ENCODE measurements around the gene IGFALS.

Gene IGFALS

DNA sequence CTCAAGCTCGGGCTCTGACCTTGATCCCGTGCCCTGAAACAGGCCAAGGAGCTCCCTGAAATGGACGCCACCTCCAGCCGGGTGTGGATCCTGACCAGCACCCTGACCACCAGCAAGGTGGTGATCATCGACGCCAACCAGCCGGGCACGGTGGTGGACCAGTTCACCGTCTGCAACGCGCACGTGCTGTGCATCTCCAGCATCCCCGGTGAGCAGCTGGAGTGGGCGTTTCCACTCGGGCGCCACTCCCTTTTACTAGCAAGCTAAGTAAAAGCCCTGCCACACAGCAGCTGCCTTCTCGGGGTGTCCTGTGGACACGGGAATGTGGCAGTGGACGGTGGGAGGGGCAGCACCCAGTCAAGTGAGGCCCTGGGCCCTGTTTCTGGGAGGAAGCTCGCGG, 28.5 kb downstream of the IGFALS start:
- CTCF ChIA-PET, result interaction anchor here (0.8 to 1.4 kb wide), 4 partner anchors 11 to 178 kb away, joined by 3 to 4 read pairs (median 3); partner anchors contain the start of gene MSRB1
- Histone ChIP-seq H3K4me1 (ENCODE audit: control extremely low read depth in 1 of 4, control insufficient read depth in 4 of 4, insufficient read depth in 4 of 4, low read length in 3 of 4) (peaks cover 0 to under 1% (median 0%) of the 10 kb centered on the region in 4 experiments), H3K36me3 (ENCODE audit: control insufficient read depth in 4 of 4, insufficient read depth in 4 of 4, low read length in 3 of 4) (peaks cover 7 to 91% (median 62%) of the 10 kb centered on the region in 4 experiments), H3K27ac (ENCODE audit: insufficient read depth in 1 of 2, low read depth in 1 of 2, low read length in 2 of 2, poor library complexity in 1 of 2, severe bottlenecking in 2 of 2) (no peak overlapping the region), H3K9me3 (ENCODE audit: control extremely low read depth in 1 of 5, control insufficient read depth in 4 of 5, insufficient read depth in 2 of 5, low read depth in 1 of 5, low read length in 4 of 5) (no peaks in the 10 kb centered on the region), H3K27me3 (replicated peaks in 2 of 5; ENCODE audit: control insufficient read depth in 4 of 5, insufficient read depth in 5 of 5, low read length in 4 of 5) (no peaks in the 10 kb centered on the region), H3K4me3 (ENCODE audit: control insufficient read depth in 1 of 7, extremely low read depth in 1 of 7, insufficient read depth in 4 of 7, low read depth in 2 of 7, low read length in 6 of 7) (no peak overlapping the region)
- POLR2A ChIA-PET, result no interaction called here
- WGBS (ENCODE audit: insufficient coverage), result 99% methylated on average over 18 of the region's 21 CpGs
- no peak for DNase-seq

DNA sequence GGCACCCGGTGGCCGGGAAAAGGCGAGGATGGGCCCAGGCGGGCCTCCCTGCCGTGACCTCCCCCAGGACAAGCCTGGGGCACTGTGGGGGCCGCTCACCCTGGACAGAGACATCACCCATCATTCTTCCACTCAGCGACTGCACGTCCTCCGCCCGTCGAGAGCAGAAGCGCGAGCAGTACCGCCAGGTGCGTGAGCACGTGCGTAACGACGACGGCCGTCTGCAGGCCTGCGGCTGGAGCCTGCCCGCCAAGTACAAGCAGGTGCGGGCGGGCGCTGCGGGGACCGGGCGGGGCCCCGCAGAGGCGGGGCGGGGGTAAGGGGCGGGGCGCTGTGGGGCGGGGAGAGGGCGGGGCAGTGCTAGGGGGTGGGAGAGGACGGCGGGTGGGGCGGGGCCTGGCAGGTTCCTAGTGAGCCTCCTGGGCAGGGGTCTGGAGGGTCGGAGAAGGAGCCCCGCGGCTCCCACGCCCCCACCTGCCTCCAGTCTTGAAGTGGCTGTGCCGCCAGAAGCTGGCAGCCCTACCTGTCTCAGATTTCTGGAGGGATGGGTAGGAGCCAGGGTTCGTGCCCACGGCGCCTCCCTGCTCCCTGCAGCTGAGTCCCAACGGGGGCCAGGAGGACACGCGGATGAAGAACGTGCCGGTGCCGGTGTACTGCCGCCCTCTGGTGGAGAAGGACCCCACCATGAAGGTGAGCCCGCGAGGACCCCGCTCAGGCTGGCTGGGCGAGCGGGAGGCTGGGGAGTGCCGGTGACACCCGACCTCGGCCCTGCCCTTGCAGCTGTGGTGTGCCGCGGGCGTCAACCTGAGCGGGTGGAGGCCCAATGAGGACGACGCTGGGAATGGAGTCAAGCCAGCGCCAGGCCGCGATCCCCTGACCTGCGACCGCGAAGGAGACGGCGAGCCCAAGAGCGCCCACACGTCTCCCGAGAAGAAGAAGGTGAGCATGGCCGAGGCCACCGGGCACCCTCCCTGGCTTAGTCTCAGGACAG, 29.7 kb downstream of the IGFALS start:
- ChIA-PET POLR2A (no interaction called here), CTCF (interaction anchor here (0.8 to 1.4 kb wide), 4 partner anchors 12 to 179 kb away, joined by 3 to 4 read pairs (median 3); partner anchors contain the start of genes MAPK8IP3 and MSRB1)
- Histone ChIP-seq H3K27ac (ENCODE audit: insufficient read depth in 1 of 2, low read depth in 1 of 2, low read length in 2 of 2, poor library complexity in 1 of 2, severe bottlenecking in 2 of 2) (no peak overlapping the region), H3K4me1 (ENCODE audit: control extremely low read depth in 1 of 4, control insufficient read depth in 4 of 4, insufficient read depth in 4 of 4, low read length in 3 of 4) (no peaks in the 10 kb centered on the region), H3K4me3 (ENCODE audit: control insufficient read depth in 1 of 7, extremely low read depth in 1 of 7, insufficient read depth in 4 of 7, low read depth in 2 of 7, low read length in 6 of 7) (no peak overlapping the region), H3K36me3 (ENCODE audit: control insufficient read depth in 4 of 4, insufficient read depth in 4 of 4, low read length in 3 of 4) (peaks cover 7 to 93% (median 65%) of the 10 kb centered on the region in 4 experiments), H3K27me3 (replicated peaks in 2 of 5; ENCODE audit: control insufficient read depth in 4 of 5, insufficient read depth in 5 of 5, low read length in 4 of 5) (no peaks in the 10 kb centered on the region), H3K9me3 (ENCODE audit: control extremely low read depth in 1 of 5, control insufficient read depth in 4 of 5, insufficient read depth in 2 of 5, low read depth in 1 of 5, low read length in 4 of 5) (no peaks in the 10 kb centered on the region)
- DNase-seq, result peak; percentile 11 to 24 (median 22)
- WGBS (ENCODE audit: insufficient coverage), result 96% methylated on average over 54 of the region's 81 CpGs

DNA sequence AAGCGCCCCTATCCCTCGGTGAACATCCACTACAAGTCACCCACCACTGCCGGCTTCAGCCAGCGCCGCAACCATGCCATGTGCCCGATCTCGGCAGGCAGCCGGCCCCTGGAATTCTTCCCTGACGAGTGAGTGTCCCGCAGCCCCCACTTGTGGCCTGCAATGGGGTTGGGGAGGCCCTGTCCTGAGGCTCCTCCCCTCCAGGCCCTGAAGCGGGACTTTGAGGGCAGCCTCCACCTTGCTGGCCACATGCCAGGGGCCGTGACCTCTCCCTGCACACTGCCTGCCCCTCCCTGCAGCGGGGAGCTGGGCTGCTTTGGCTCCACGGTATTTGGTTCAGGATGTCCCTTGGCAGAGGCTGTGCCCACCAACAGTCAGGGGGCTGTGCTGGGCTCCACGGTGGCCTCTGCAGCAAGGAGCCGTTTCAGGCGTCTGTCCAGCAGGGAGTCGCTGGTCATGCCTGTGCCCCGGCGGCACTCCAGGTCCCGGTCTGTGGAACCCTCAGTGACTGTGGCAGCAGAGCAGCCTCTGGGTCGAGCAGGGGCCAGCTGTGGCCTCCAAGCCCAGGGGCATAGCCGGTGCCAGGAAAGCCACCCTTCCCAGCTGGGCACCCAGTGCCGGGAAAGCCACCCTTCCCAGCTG, 30.5 kb downstream of the IGFALS start:
- CTCF ChIA-PET, result interaction anchor here (1.3 kb wide), 1 partner anchor 57 kb away, joined by 3 read pairs; the partner anchor contains the start of gene MAPK8IP3
- DNase-seq, result no peak

DNA sequence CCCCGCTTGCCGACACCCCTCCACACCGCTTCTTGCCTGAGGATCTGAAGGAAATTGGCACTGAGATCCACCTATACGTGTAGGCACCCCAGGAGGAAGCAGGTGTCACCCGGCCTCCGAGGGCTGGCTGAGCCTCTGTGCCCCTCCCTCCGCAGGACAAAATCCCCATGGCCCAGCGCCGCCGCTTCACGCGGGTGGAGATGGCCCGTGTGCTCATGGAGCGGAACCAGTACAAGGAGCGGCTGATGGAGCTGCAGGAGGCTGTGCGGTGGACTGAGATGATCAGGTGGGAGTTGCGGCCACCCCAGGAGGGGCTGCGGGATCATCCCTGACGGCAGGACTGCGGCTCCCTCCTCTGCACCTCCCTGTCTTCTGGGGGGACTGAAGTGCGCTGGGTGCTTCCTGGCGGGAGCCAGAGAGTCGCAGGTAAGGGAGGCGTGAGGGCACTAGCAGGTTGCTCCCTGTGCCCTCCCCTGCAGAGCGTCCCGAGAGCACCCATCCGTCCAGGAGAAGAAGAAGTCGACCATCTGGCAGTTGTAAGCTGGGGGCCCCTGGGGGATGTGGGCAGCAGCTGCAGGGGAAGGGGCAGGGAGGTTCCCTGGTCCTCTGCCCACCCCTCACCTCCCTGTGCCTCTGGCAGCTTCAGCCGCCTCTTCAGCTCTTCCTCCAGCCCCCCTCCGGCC, 31.2 kb downstream of the IGFALS start:
- Histone ChIP-seq H3K36me3 (ENCODE audit: control insufficient read depth in 4 of 4, insufficient read depth in 4 of 4, low read length in 3 of 4) (peaks cover 5 to 92% (median 62%) of the 10 kb centered on the region in 4 experiments), H3K27ac (ENCODE audit: insufficient read depth in 1 of 2, low read depth in 1 of 2, low read length in 2 of 2, poor library complexity in 1 of 2, severe bottlenecking in 2 of 2) (no peak overlapping the region), H3K4me1 (ENCODE audit: control extremely low read depth in 1 of 4, control insufficient read depth in 4 of 4, insufficient read depth in 4 of 4, low read length in 3 of 4) (no peaks in the 10 kb centered on the region), H3K27me3 (replicated peaks in 2 of 5; ENCODE audit: control insufficient read depth in 4 of 5, insufficient read depth in 5 of 5, low read length in 4 of 5) (no peaks in the 10 kb centered on the region), H3K4me3 (ENCODE audit: control insufficient read depth in 1 of 7, extremely low read depth in 1 of 7, insufficient read depth in 4 of 7, low read depth in 2 of 7, low read length in 6 of 7) (no peak overlapping the region), H3K9me3 (ENCODE audit: control extremely low read depth in 1 of 5, control insufficient read depth in 4 of 5, insufficient read depth in 2 of 5, low read depth in 1 of 5, low read length in 4 of 5) (no peaks in the 10 kb centered on the region)
- DNase-seq, result no peak
- CTCF ChIA-PET, result interaction anchor here (1.3 kb wide), 1 partner anchor 56 kb away, joined by 3 read pairs; the partner anchor contains the start of gene MAPK8IP3
- POLR2A ChIA-PET, result no interaction called here
- 93% methylated on average over 25 of the region's 30 CpGs for WGBS (ENCODE audit: insufficient coverage)

More for the DNA sequence above, 30.5 kb downstream of the IGFALS start:
- Histone ChIP-seq H3K27ac (ENCODE audit: insufficient read depth in 1 of 2, low read depth in 1 of 2, low read length in 2 of 2, poor library complexity in 1 of 2, severe bottlenecking in 2 of 2) (no peak overlapping the region), H3K4me1 (ENCODE audit: control extremely low read depth in 1 of 4, control insufficient read depth in 4 of 4, insufficient read depth in 4 of 4, low read length in 3 of 4) (no peaks in the 10 kb centered on the region), H3K9me3 (ENCODE audit: control extremely low read depth in 1 of 5, control insufficient read depth in 4 of 5, insufficient read depth in 2 of 5, low read depth in 1 of 5, low read length in 4 of 5) (no peaks in the 10 kb centered on the region), H3K4me3 (ENCODE audit: control insufficient read depth in 1 of 7, extremely low read depth in 1 of 7, insufficient read depth in 4 of 7, low read depth in 2 of 7, low read length in 6 of 7) (no peak overlapping the region), H3K27me3 (replicated peaks in 2 of 5; ENCODE audit: control insufficient read depth in 4 of 5, insufficient read depth in 5 of 5, low read length in 4 of 5) (no peaks in the 10 kb centered on the region), H3K36me3 (ENCODE audit: control insufficient read depth in 4 of 4, insufficient read depth in 4 of 4, low read length in 3 of 4) (peaks cover 7 to 92% (median 64%) of the 10 kb centered on the region in 4 experiments)
- POLR2A ChIA-PET, result no interaction called here
- WGBS (ENCODE audit: insufficient coverage), result 98% methylated on average over 19 of the region's 24 CpGs

DNA sequence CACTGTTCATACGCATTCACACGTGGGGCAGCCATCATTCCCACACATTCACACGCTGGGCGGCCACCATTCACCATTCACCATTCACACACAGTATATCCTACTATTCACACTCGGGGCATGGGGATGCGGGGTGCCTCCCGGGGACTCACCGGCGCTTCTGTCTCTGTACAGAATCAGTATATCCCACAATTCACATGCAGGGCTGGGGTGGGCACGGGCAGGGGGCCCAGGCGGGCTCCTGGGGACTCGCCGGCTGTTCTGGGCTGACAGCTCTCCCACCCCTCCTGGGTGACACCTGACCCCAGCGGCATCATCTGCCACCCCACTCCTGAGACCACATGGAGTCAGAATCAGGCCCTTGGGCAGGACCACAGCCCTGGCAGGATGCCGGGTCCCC, 31.8 kb downstream of the IGFALS start:
- H3K4me3 ChIP-seq (ENCODE audit: control insufficient read depth in 1 of 7, extremely low read depth in 1 of 7, insufficient read depth in 4 of 7, low read depth in 2 of 7, low read length in 6 of 7), result no peak overlapping the region
- DNase-seq, result no peak
- no peak overlapping the region for H3K27ac ChIP-seq (ENCODE audit: insufficient read depth in 1 of 2, low read depth in 1 of 2, low read length in 2 of 2, poor library complexity in 1 of 2, severe bottlenecking in 2 of 2)
- peaks cover 2 to 87% (median 59%) of the 10 kb centered on the region in 4 experiments for H3K36me3 ChIP-seq (ENCODE audit: control insufficient read depth in 4 of 4, insufficient read depth in 4 of 4, low read length in 3 of 4)
- WGBS (ENCODE audit: insufficient coverage), result 99% methylated on average over 15 of the region's 15 CpGs
- no peaks in the 10 kb centered on the region for H3K4me1 ChIP-seq (ENCODE audit: control extremely low read depth in 1 of 4, control insufficient read depth in 4 of 4, insufficient read depth in 4 of 4, low read length in 3 of 4)
- ChIA-PET CTCF (interaction anchor here (1.6 kb wide), 1 partner anchor 29 kb away, joined by 3 read pairs; no protein-coding TSS in a partner anchor), POLR2A (interaction anchor here (0.6 kb wide), 1 partner anchor 21 kb away, joined by 3 read pairs; the partner anchor contains the start of gene NUBP2)
- H3K27me3 ChIP-seq (replicated peaks in 2 of 5; ENCODE audit: control insufficient read depth in 4 of 5, insufficient read depth in 5 of 5, low read length in 4 of 5), result no peaks in the 10 kb centered on the region
- H3K9me3 ChIP-seq (ENCODE audit: control extremely low read depth in 1 of 5, control insufficient read depth in 4 of 5, insufficient read depth in 2 of 5, low read depth in 1 of 5, low read length in 4 of 5), result no peaks in the 10 kb centered on the region

DNA sequence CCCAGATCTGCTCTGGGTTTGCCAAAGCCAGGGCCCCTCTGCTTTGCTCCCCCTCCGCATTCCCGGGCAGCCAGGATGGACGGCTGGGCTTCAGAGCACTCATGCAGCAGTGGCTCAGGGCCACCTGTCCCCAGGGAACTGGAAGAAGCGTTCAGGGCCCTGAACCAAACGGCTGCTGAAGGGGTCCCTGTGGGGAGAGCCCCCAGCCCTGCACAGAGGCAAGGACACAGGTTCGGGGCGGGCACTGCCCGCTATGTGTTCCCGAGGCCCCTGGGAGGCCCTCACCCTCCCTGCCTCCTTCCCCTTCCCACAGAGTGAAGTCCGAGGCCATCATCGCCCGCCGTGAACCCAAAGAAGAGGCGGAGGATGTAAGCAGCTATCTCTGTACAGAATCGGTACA, 32.6 kb downstream of the IGFALS start:
- ChIA-PET CTCF (interaction anchor here (1.0 to 1.6 kb wide), 2 partner anchors 12 to 28 kb away, joined by 3 read pairs; partner anchors contain the start of genes EME2 and MRPS34), POLR2A (no interaction called here)
- H3K4me3 ChIP-seq (ENCODE audit: control insufficient read depth in 1 of 7, extremely low read depth in 1 of 7, insufficient read depth in 4 of 7, low read depth in 2 of 7, low read length in 6 of 7), result no peak overlapping the region
- H3K27me3 ChIP-seq (replicated peaks in 2 of 5; ENCODE audit: control insufficient read depth in 4 of 5, insufficient read depth in 5 of 5, low read length in 4 of 5), result no peaks in the 10 kb centered on the region
- no peak for DNase-seq
- H3K4me1 ChIP-seq (ENCODE audit: control extremely low read depth in 1 of 4, control insufficient read depth in 4 of 4, insufficient read depth in 4 of 4, low read length in 3 of 4), result no peaks in the 10 kb centered on the region
- 97% methylated on average over 10 of the region's 15 CpGs for WGBS (ENCODE audit: insufficient coverage)
- H3K36me3 ChIP-seq (ENCODE audit: control insufficient read depth in 4 of 4, insufficient read depth in 4 of 4, low read length in 3 of 4), result peaks cover 0 to 83% (median 57%) of the 10 kb centered on the region in 4 experiments
- H3K9me3 ChIP-seq (ENCODE audit: control extremely low read depth in 1 of 5, control insufficient read depth in 4 of 5, insufficient read depth in 2 of 5, low read depth in 1 of 5, low read length in 4 of 5), result no peaks in the 10 kb centered on the region
- no peak overlapping the region for H3K27ac ChIP-seq (ENCODE audit: insufficient read depth in 1 of 2, low read depth in 1 of 2, low read length in 2 of 2, poor library complexity in 1 of 2, severe bottlenecking in 2 of 2)
